HG03159 (cell line): Measurements from ENCODE around the gene TBC1D28.
"Not testable (repeated sequence)": the region's sequence is repeated elsewhere in the genome, so short reads cannot be mapped to it uniquely, and the experiment has no call there.

ENCODE experiments used
- ATAC-seq: cut with Tn5 transposase; IDR thresholded peaks from one replicate; pipeline ENCODE4 v1.9.1; 2021; ENCODE audit warnings: mild to moderate bottlenecking, moderate library complexity; ENCODE audit not compliant: unreplicated experiment

TBC1D28 gene

DNA sequence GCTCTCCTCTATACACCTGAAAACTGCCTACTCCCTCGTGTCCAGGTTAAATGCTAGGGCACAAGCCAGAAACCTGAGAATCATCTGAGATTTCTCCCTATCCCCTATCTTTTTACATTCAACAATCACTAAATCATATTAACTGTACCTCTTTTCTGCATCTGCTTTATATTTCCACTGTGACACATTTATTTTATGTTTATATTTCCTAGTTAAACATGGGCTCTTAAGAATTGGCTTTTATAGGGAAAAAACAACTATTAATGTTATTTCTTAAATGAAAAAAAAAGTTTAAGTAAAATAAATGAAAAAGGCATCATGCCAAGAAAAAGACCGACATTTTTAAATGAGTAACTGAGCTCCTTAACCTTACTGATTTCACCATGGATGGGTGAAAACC, 26.6 kb downstream of the TBC1D28 start:
- ATAC-seq, result not testable (repeated sequence)

DNA sequence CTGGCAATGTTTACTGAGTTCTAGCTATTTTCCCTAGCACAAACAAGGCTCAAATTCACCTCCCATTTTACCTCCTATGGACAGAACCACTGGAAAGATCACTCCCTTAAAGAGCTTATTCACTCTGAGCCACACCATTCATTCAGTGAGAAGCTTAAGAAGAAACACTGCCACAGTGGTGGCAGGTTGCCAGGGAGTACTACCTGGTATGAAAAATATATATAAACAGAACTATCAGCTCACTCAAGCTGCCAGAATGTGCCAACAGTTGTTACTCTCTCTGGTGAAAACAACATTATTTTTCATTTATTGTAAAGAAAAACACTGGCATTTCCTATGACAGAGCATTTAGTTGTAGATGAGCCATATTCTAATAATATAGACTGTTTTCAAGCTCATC, 31.2 kb downstream of the TBC1D28 start:
- not testable (repeated sequence) for ATAC-seq

DNA sequence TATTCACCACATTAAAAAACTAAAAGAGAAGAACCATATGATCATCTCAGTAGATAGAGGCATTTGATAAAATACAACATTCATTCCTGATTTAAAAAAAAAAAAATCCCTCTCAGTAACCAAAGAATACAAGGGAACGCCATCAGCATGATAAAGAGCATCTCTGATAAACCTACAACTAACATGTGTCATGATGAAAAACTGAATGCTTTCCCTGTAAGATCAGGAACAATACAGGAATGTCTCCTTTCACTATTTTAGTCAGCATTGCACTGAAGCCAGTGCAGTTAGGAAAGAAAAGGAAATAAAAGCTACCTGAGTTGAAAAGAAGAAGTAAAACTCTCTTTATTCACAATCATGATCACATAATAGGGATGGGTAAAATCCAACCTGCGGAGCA, 51.1 kb downstream of the TBC1D28 start:
- not testable (repeated sequence) for ATAC-seq
